K562 (cell line): ENCODE measurements around the gene PAF1. TPM values are rescaled to one million over a fixed set of nuclear protein-coding genes. Genes with fewer than 3 reads are reported as not detected.

Experiments used
- CBX2 ChIP-seq: fragments of 200-600 bp; sonication (generic); IDR thresholded peaks from one replicate; pipeline ENCODE4 v1.6.1; 2012; ENCODE audit warnings: mild to moderate bottlenecking, low read length, inconsistent platforms; ENCODE audit not compliant: insufficient read depth, poor library complexity, severe bottlenecking
- CREB5 ChIP-seq: fragments of 250-450 bp; sonication (Bioruptor Pico); IDR thresholded peaks from 2 replicates; pipeline ENCODE4 v1.5.0; 2020; ENCODE audit warnings: mild to moderate bottlenecking
- DLX4 ChIP-seq: fragments of 250-450 bp; sonication (Bioruptor Pico); IDR thresholded peaks from 2 replicates; pipeline ENCODE4 v1.6.1; 2021; ENCODE audit warnings: mild to moderate bottlenecking
- FOXA1 ChIP-seq: fragments of 450-650 bp; IDR thresholded peaks from 2 replicates; pipeline ENCODE4 v1.6.1; 2016; ENCODE audit warnings: mild to moderate bottlenecking, borderline replicate concordance
- FOXA3 ChIP-seq, 2 experiments: fragments of 450-650 bp in 1 of 2; sonication (generic) in 1 of 2; formaldehyde crosslinking; IDR thresholded peaks in 1 of 2; conservative IDR thresholded peaks in 1 of 2; 2 replicates each; pipeline versions ENCODE4 v1.4.0 to v1.8.0; 2020 to 2022; ENCODE audit warnings: mild to moderate bottlenecking in 2 of 2, missing genetic modification reagents in 1 of 2
- GATAD2B ChIP-seq: fragments of 450-650 bp; IDR thresholded peaks from 2 replicates; pipeline ENCODE4 v1.6.1; 2017; ENCODE audit warnings: mild to moderate bottlenecking, borderline replicate concordance
- HMG20A ChIP-seq: fragments of 450-650 bp; formaldehyde crosslinking; conservative IDR thresholded peaks from 2 replicates; pipeline ENCODE4 v1.4.0; 2020; ENCODE audit warnings: mild to moderate bottlenecking, mixed read lengths
- HOXB6 ChIP-seq: fragments of 250-450 bp; sonication (Bioruptor Pico); IDR thresholded peaks from 2 replicates; pipeline ENCODE4 v1.5.1; 2022; ENCODE audit warnings: mild to moderate bottlenecking, borderline replicate concordance
- MTF1 ChIP-seq: fragments of 250-450 bp; sonication (Bioruptor Pico); IDR thresholded peaks from 2 replicates; pipeline ENCODE4 v1.9.0; 2021; ENCODE audit warnings: moderate library complexity, mild to moderate bottlenecking, inconsistent platforms, borderline replicate concordance
- PRPF4 ChIP-seq: fragments of 200-400 bp; formaldehyde crosslinking; IDR thresholded peaks from one replicate; pipeline ENCODE4 v1.6.1; 2017; ENCODE audit warnings: low read length, low read depth, mild to moderate bottlenecking; ENCODE audit not compliant: insufficient read depth, poor library complexity, severe bottlenecking
- SAP30 ChIP-seq: fragments of 200-600 bp; sonication (generic); IDR thresholded peaks from 2 replicates; pipeline ENCODE4 v1.6.1; 2012; ENCODE audit warnings: borderline replicate concordance, low read depth, mild to moderate bottlenecking, moderate library complexity, low read length, control low read depth, inconsistent platforms; ENCODE audit not compliant: insufficient read depth, poor library complexity, severe bottlenecking
- SMAD3 ChIP-seq: fragments of 450-650 bp; formaldehyde crosslinking; conservative IDR thresholded peaks from 2 replicates; pipeline ENCODE4 v1.4.0; 2020; ENCODE audit warnings: mild to moderate bottlenecking
- SMC3 ChIP-seq: conservative IDR thresholded peaks from 2 replicates; pipeline ENCODE4 v1.6.1; 2011; ENCODE audit warnings: low read depth, low read length, improper control_type of control experiment; ENCODE audit not compliant: insufficient read depth
- TCF3 ChIP-seq: sonication (generic); formaldehyde crosslinking; IDR thresholded peaks from 2 replicates; pipeline ENCODE4 v1.4.0; 2020; ENCODE audit warnings: mild to moderate bottlenecking, missing genetic modification reagents
- THRB ChIP-seq: fragments of 450-650 bp; formaldehyde crosslinking; conservative IDR thresholded peaks from 2 replicates; pipeline ENCODE4 v1.4.0; 2022; ENCODE audit warnings: mild to moderate bottlenecking, missing genetic modification characterization
- ZKSCAN3 ChIP-seq: fragments of 250-450 bp; sonication (Bioruptor Pico); IDR thresholded peaks from 2 replicates; pipeline ENCODE4 v1.4.0; 2020
- ZNF609 ChIP-seq: sonication (generic); formaldehyde crosslinking; IDR thresholded peaks from 2 replicates; pipeline ENCODE4 v1.8.1; 2023; ENCODE audit warnings: missing genetic modification reagents, mild to moderate bottlenecking, borderline replicate concordance
- ZNF77 ChIP-seq: fragments of 250-450 bp; sonication (Bioruptor Pico); IDR thresholded peaks from 2 replicates; pipeline ENCODE4 v1.5.0; 2020
- polyA plus RNA-seq, 8 experiments: library from polyadenylated mRNA; depleted of rRNA in 4 of 8; stranded (reverse) in 5 of 8; unstranded in 3 of 8; fragments of >200 nt; fragmentation: Nextera tagmentation in 2 of 8; fragmentation: Illumina TruSeq in 1 of 8; extraction: Ambion mirVana in 2 of 8; extraction: Trizol in 1 of 8; gene quantifications; 2 replicates each; pipeline versions ENCODE4 v1.2.1 to v1.2.3, GENCODE V29; 2011 to 2014; ENCODE audit warnings: inconsistent platforms in 1 of 8, missing spikeins in 1 of 8
- total RNA-seq, 7 experiments: library from RNA; depleted of rRNA in 6 of 7; stranded (reverse); fragments of >200 nt in 6 of 7; fragmentation: Illumina TruSeq in 2 of 7; extraction: Trizol in 2 of 7; gene quantifications; 2 replicates each; pipeline versions ENCODE4 v1.2.1 to v1.2.3, GENCODE V29; 2011 to 2021; ENCODE audit warnings: low replicate concordance in 1 of 7

Gene PAF1
- total and polyA plus RNA-seq, 9 of the 15 experiments (the other 6 are each of a cell fraction or from before 2014, with no cell fraction given) = 1.5 to 45.0 (median 33.8) TPM

- no peak for TF ChIP-seq THRB (CRISPR knock-in tag)
- peak; percentile 81 for TF ChIP-seq SAP30
- TF ChIP-seq CBX2 = no peak
- no peak for TF ChIP-seq PRPF4
- no peak for TF ChIP-seq HOXB6 (CRISPR knock-in tag)
- peak; percentile 23; the same call in 1 of the 2 replicates for TF ChIP-seq TCF3 (CRISPR knock-in tag)
- no peak for TF ChIP-seq SMAD3 (CRISPR knock-in tag)
- no peak for TF ChIP-seq FOXA1
- TF ChIP-seq GATAD2B = 0 out of 2 replicates have a peak, but pooled peaks have one; percentile 26
- TF ChIP-seq SMC3 = peak; percentile 63
- TF ChIP-seq HMG20A = no peak
- TF ChIP-seq CREB5 (CRISPR knock-in tag) = no peak
- no peak for TF ChIP-seq MTF1
- no peak for TF ChIP-seq ZKSCAN3 (CRISPR knock-in tag)
- TF ChIP-seq ZNF77 (CRISPR knock-in tag) = no peak
- TF ChIP-seq DLX4 = no peak
- TF ChIP-seq ZNF609 = 0 out of 2 replicates have a peak, but pooled peaks have one; percentile 68
- TF ChIP-seq FOXA3 (CRISPR knock-in tag; conservative IDR thresholded peaks at IDR 0.05 in 1 of 2, IDR thresholded peaks at IDR 0.05 in 1 of 2) = no peak
These were observed 48.9 kb downstream of the PAF1 start, which contains the start of gene SAMD4B (continued) for GRCh38 chr19:39341719-39342604.
